Cardiac fibroblast (primary cell): ENCODE results near the gene PTPRR.

ENCODE experiments used
- DNase-seq, 2 donors: peaks; one replicate each; pipeline versions ENCODE4 v3.0.0 to v3.0.0-alpha.2; 2010; ENCODE audit warnings: low read depth in 2 of 2
- H3K4me3 ChIP-seq, 2 donors: replicated peaks in 1 of 2; 1 replicate in 1 of 2; 2 replicates in 1 of 2; pipeline ENCODE4 v1.5.1; 2011; ENCODE audit warnings: low read depth in 2 of 2, low read length in 2 of 2, mild to moderate bottlenecking in 2 of 2, moderate library complexity in 1 of 2
- CTCF ChIP-seq: IDR thresholded peaks from one replicate; pipeline ENCODE4 v1.5.1; 2011; ENCODE audit warnings: low read depth, mild to moderate bottlenecking, low read length, inconsistent platforms

Gene PTPRR

DNA sequence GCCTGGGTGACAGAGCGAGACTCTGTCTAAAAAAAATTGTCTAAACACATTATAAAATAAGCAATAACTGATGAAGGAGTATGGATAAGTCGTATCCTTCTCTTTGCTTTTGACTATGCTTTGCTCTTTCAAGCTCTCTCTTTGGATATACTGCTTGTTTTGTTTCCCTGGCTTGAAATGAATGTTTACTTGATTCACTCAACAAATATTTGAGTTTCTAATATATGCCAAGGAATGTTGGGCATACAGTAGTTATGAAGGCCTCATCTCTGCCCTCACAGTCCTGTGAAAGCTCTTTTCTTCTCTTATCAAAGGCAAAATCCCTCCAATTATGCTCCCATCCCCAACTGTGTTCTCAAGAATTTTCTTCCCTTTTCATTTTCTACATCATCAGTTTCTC, 123.5 kb downstream of the PTPRR start:
- no peak overlapping the region for H3K4me3 ChIP-seq
- DNase-seq, result no peak
- no peak for TF ChIP-seq CTCF

DNA sequence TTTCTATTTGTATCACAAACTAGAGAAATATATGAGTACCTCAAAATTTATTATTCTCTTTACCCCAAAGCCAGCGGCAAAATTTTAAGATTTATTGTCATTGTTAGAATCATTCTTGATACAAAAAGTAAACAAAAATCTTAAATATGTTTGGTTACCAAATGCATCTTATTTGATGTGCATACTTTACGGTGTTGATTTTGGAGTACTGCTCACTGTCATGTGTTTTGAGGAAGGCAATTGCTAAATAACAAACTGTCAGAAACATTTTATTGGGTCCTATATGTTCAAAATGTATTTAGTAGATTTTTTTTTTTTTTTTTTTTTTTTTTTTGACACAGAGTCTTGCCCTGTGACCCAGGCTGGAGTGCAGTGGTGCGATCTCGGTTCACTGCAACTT, 124.9 kb downstream of the PTPRR start:
- TF ChIP-seq CTCF, result no peak
- H3K4me3 ChIP-seq, result no peak overlapping the region
- no peak for DNase-seq

DNA sequence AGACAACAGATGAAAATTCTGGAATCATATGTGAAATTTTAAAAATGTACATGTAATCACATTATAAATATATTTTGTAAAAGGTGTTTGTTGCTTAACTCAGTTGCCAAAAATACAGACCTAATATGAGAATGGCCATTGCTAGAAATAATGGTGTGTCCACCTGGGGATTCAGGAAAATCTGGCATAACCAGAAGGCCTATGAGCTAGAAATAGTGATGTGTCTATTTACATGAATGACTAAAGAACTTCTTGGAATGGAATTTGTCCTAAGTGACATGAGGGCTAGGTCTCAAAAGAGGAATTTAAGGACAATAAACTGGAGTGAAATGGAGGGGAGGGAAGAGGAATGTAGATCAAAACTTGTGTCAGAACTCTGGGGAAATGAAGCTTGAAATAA, 126.4 kb downstream of the PTPRR start:
- no peak overlapping the region for H3K4me3 ChIP-seq
- DNase-seq, result no peak
- TF ChIP-seq CTCF, result no peak

DNA sequence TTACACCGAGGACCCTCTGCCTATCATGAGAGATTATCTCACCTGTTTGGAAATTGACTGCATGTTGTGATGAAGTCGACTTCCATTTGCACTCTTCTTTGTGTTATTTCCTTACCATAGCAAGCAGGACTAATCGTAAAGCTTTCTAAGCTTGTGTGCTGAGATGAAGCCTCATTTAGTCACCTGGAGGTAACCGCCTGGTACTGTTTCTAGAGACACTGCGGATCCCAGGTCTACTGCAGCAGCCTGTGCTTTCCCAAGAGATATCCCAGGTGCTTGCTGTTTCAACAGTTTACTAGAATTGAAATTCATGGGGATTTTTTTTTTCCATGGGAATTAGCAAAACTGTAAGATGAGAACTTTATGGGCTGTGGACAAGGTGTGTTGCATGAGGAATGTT, 131.8 kb downstream of the PTPRR start:
- DNase-seq, result no peak
- no peak for TF ChIP-seq CTCF

GRCh38 chr12:70787612-70788011, 132.9 kb downstream of the PTPRR start:
- TF ChIP-seq CTCF, result no peak
- DNase-seq, result no peak
- no peak overlapping the region for H3K4me3 ChIP-seq

More for the DNA sequence above, 131.8 kb downstream of the PTPRR start:
- H3K4me3 ChIP-seq, result no peak overlapping the region

DNA sequence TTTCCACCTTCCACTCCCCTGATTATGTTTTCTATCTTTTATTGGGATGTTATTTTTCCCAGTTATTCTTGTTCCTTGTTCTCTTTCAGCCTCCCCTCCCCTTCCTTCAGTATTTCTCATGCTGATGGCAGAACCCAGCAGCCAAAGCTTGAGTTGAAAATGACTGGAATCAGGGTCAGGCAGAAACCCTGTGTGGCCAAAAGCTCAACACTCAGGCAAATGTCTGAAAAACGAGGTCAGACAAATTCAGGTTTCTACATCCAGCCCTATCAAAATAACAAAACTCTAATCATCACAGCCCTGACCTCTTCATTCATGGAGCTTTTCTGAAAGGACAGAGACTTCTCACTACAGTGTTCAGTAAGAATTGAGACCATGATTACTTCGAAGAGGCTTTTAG, 134.6 kb downstream of the PTPRR start:
- no peak for TF ChIP-seq CTCF
- no peak overlapping the region for H3K4me3 ChIP-seq
- DNase-seq, result no peak

GRCh38 chr12:70784042-70784668, 136.4 kb downstream of the PTPRR start:
- TF ChIP-seq CTCF, result no peak
- no peak overlapping the region for H3K4me3 ChIP-seq
- no peak for DNase-seq
